Progenitor cell of endocrine pancreas (in vitro differentiated cells): ENCODE results near the gene GJB2. TPM values are rescaled to one million over a fixed set of nuclear protein-coding genes. Genes with fewer than 3 reads are reported as not detected.

Source experiments
- DNase-seq: peaks from one replicate; pipeline ENCODE4 v3.0.0; 2021; ENCODE audit warnings: low spot score; ENCODE audit not compliant: unreplicated experiment
- H3K27ac Mint-ChIP-seq: 2 replicates; pipeline ENCODE4 v1.8.0; 2021; ENCODE audit warnings: mild to moderate bottlenecking, moderate library complexity, mixed read lengths
- H3K27me3 Mint-ChIP-seq: 2 replicates; pipeline ENCODE4 v1.8.0; 2021; ENCODE audit warnings: mixed read lengths
- H3K36me3 Mint-ChIP-seq: 2 replicates; pipeline ENCODE4 v1.8.0; 2022; ENCODE audit warnings: mixed read lengths; ENCODE audit not compliant: insufficient read depth
- H3K4me1 Mint-ChIP-seq: 2 replicates; pipeline ENCODE4 v1.8.0; 2021; ENCODE audit warnings: low read depth, mixed read lengths
- H3K4me3 Mint-ChIP-seq: 2 replicates; pipeline ENCODE4 v1.8.0; 2021; ENCODE audit warnings: low read depth, mild to moderate bottlenecking, moderate library complexity, mixed read lengths
- H3K9me3 Mint-ChIP-seq: 2 replicates; pipeline ENCODE4 v1.8.0; 2021; ENCODE audit warnings: low read depth, mixed read lengths
- CTCF ChIP-seq: fragments of 200-600 bp; sonication (generic); IDR thresholded peaks from one replicate; pipeline ENCODE4 v1.5.0; 2021; ENCODE audit warnings: antibody characterized with exemption, mild to moderate bottlenecking; ENCODE audit not compliant: unreplicated experiment
- total RNA-seq: library from RNA; stranded (reverse); gene quantifications from 2 replicates; pipeline ENCODE4 v1.2.1, GENCODE V29; 2021

GJB2 gene
- total RNA-seq, 1 donor from 2014 or later, result 1.1 TPM

GRCh38 chr13:20178156-20178555 is 14.6 kb downstream of the GJB2 start:
- Mint-ChIP-seq H3K4me1 (no peaks in the 10 kb centered on the region), H3K27me3 (peaks cover 48% of the 10 kb centered on the region), H3K9me3 (no peaks in the 10 kb centered on the region), H3K27ac (peak overlapping the region; percentile 5), H3K4me3 (no peak overlapping the region), H3K36me3 (no peaks in the 10 kb centered on the region)
- DNase-seq, result no peak
- TF ChIP-seq CTCF, result no peak

DNA sequence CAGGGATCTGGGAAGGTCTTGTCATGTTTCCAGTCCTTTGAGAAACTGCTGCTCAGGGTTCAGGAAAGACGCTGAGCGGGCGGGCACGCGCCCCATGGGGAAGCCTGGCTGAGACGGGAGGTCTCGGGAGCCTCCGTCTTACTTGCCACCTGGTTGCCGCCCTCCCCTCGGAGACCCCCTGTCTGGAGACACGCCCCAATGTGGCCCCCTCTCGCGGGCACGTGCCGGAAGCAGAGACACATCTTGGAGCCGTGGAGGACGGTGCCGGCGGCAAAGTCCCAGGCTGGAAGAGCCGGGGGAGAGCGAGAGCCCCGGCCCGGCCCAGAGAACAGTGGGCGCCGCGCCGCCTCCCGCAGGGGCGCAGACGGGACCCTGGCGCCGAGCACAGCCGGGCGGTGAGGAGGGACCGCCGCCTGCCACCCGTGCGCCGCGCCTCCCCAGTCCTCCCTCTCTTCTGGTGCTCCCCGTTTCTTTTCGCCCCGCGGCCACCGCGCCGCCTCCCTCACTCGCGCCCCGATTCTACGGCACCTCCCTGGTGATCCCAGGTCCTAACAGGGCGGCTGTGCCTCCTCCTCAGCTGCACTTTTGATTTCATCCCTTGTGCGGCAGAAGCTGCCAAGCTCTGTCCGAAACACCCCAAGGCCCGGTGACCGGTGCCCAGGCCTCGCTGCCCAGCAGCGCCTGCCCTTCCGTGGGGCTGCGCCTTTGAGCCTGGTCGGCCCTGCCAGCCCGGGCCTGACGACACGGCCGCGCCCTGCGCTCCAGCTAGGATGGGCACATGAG is 15.5 kb downstream of the GJB2 start:
- H3K4me1 Mint-ChIP-seq, result no peaks in the 10 kb centered on the region
- peaks cover 46% of the 10 kb centered on the region for H3K27me3 Mint-ChIP-seq
- H3K27ac Mint-ChIP-seq, result no peak overlapping the region
- no peak overlapping the region for H3K4me3 Mint-ChIP-seq
- H3K36me3 Mint-ChIP-seq, result no peaks in the 10 kb centered on the region
- H3K9me3 Mint-ChIP-seq, result no peaks in the 10 kb centered on the region
- no peak for TF ChIP-seq CTCF
- no peak for DNase-seq

- no peak for TF ChIP-seq CTCF
- no peaks in the 10 kb centered on the region for H3K4me1 Mint-ChIP-seq
- no peak overlapping the region for H3K27ac Mint-ChIP-seq
- H3K27me3 Mint-ChIP-seq, result peaks cover 48% of the 10 kb centered on the region
- no peak for DNase-seq
- no peaks in the 10 kb centered on the region for H3K9me3 Mint-ChIP-seq
- no peak overlapping the region for H3K4me3 Mint-ChIP-seq
- no peaks in the 10 kb centered on the region for H3K36me3 Mint-ChIP-seq
Measured at GRCh38 chr13:20175907-20176652, 16.7 kb downstream of the GJB2 start.

- no peaks in the 10 kb centered on the region for H3K36me3 Mint-ChIP-seq
- H3K4me3 Mint-ChIP-seq, result no peak overlapping the region
- H3K4me1 Mint-ChIP-seq, result no peaks in the 10 kb centered on the region
- peaks cover 46% of the 10 kb centered on the region for H3K27me3 Mint-ChIP-seq
- H3K9me3 Mint-ChIP-seq, result no peaks in the 10 kb centered on the region
- TF ChIP-seq CTCF, result no peak
- no peak for DNase-seq
- H3K27ac Mint-ChIP-seq, result no peak overlapping the region
Measured at GRCh38 chr13:20175406-20175794, 17.3 kb downstream of the GJB2 start.

GRCh38 chr13:20174656-20175405 is 17.9 kb downstream of the GJB2 start:
- Mint-ChIP-seq H3K36me3 (no peaks in the 10 kb centered on the region), H3K27ac (no peak overlapping the region), H3K4me1 (no peaks in the 10 kb centered on the region), H3K27me3 (peaks cover 46% of the 10 kb centered on the region), H3K9me3 (no peaks in the 10 kb centered on the region), H3K4me3 (no peak overlapping the region)
- DNase-seq, result no peak
- TF ChIP-seq CTCF, result no peak
